ENCODE measurements around the gene WTAP.
A peak's percentile ranks its signal among the peaks of the same experiment; 100 is the strongest.
"Not testable (repeated sequence)": the region's sequence is repeated elsewhere in the genome, so short reads cannot be mapped to it uniquely, and the experiment has no call there.

Gene WTAP

GRCh38 chr6:159762681-159763293 is 35.5 kb downstream of the WTAP start:
- DNase-seq, result no peak

- DNase-seq, result no peak
Observed at GRCh38 chr6:159766906-159767305, 39.6 kb downstream of the WTAP start.

- no peak for DNase-seq
Observed at GRCh38 chr6:159769470-159769869, 42.2 kb downstream of the WTAP start.

- no peak for DNase-seq
Observed at GRCh38 chr6:159772196-159772595, 44.9 kb downstream of the WTAP start.

- no peak for DNase-seq
Observed at GRCh38 chr6:159777240-159777904, 50.1 kb downstream of the WTAP start.

GRCh38 chr6:159778131-159778530 is 50.8 kb downstream of the WTAP start:
- DNase-seq, result no peak

- DNase-seq, result no peak
Observed at GRCh38 chr6:159778542-159779103, 51.3 kb downstream of the WTAP start.

GRCh38 chr6:159788276-159788675 is 61.0 kb downstream of the WTAP start:
- no peak for DNase-seq

- DNase-seq, result no peak
Observed at GRCh38 chr6:159788753-159789376, 61.6 kb downstream of the WTAP start.

- DNase-seq, result peak; percentile 95 to 97
Observed at GRCh38 chr6:159789377-159790148, 62.3 kb downstream of the WTAP start, which contains the start of gene TCP1. Gene TCP1, minus strand, starts transcription at chr6:159789602. Its CDS starts 134 bp downstream, at chr6:159789468.

GRCh38 chr6:159790149-159790955 is 63.0 kb downstream of the WTAP start, which contains the start of gene MRPL18:
Gene MRPL18, plus strand, starts transcription at chr6:159790467. Its CDS starts 121 bp downstream, at chr6:159790588.
- DNase-seq, result peak; percentile 90 to 95

GRCh38 chr6:159790956-159791598 is 63.8 kb downstream of the WTAP start:
- no peak for DNase-seq

GRCh38 chr6:159794976-159795375 is 67.7 kb downstream of the WTAP start:
- not testable (repeated sequence) for DNase-seq

GRCh38 chr6:159797554-159797953 is 70.2 kb downstream of the WTAP start:
- DNase-seq, result no peak

GRCh38 chr6:159800141-159800865 is 73.0 kb downstream of the WTAP start, which contains the start of gene PNLDC1:
Gene PNLDC1, plus strand, starts transcription at chr6:159800276. Its CDS starts 32 bp downstream, at chr6:159800308.
- no peak for DNase-seq

- no peak for DNase-seq
Observed at GRCh38 chr6:159801935-159802334, 74.6 kb downstream of the WTAP start.

GRCh38 chr6:159804504-159804903 is 77.2 kb downstream of the WTAP start:
- DNase-seq, result no peak

GRCh38 chr6:159805440-159806020 is 78.2 kb downstream of the WTAP start:
- DNase-seq, result no peak
